ENCODE data around the gene FMNL3. TPM values are rescaled to one million over a fixed set of nuclear protein-coding genes. Genes with fewer than 3 reads are reported as not detected.

FMNL3 gene
- total RNA-seq, 4 donors from 2014 or later: 48.3 to 64.2 (median 58.9) TPM

DNA sequence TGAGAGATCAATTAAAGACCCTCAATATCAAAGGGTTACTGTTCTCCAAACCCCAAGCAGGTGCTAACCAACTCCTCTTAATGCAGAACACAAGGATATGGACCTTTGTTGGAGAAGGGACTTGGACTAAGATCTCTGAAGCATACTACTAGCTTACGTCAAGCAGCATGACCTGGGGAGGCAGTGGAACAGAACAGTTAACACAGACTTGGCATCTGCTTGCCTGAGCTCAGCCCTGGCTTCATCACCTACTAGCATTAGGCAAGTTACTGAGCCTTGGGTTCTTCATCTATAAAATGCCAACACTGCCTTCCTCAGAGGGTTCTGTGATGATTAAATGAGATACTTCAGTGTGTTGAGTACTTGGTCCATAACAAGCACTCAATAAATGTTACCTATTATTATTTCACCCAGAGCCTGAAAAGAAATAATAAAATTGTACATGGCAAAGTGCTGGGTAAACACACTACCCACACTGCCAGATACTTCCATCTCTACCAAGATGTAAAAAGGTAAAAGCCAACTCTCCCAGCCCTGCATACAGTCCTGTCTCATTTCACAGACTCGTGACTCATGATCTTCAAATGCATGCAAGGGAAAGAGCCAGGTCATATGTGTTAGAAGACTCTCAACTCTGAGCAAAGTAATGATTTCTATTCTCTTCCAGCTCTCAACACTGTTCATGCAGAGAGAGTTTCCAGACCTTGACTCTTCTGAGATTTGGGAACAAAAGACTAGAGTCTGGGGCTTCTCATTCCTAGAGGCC lies 39.7 kb downstream of the FMNL3 start:
- no peak for DNase-seq (ENCODE audit: low spot score in 2 of 2)
- WGBS, 2 donors: 87 to 91% methylated on average over 2 of the region's 2 CpGs
- Histone ChIP-seq H3K36me3 (no peaks in the 10 kb centered on the region), H3K27me3 (no peaks in the 10 kb centered on the region), H3K4me1 (peaks cover 0 to 88% (median 74%) of the 10 kb centered on the region in 4 donors), H3K4me3 (no peak overlapping the region), H3K27ac (peak overlapping the region in 2 of 4 donors; percentile 89 to 96), H3K9me3 (no peaks in the 10 kb centered on the region)
- TF ChIP-seq POLR2A (IDR thresholded peaks at IDR 0.05) (no peak), EP300 (IDR thresholded peaks at IDR 0.05) (no peak)
- TF ChIP-seq, protein P1, sequence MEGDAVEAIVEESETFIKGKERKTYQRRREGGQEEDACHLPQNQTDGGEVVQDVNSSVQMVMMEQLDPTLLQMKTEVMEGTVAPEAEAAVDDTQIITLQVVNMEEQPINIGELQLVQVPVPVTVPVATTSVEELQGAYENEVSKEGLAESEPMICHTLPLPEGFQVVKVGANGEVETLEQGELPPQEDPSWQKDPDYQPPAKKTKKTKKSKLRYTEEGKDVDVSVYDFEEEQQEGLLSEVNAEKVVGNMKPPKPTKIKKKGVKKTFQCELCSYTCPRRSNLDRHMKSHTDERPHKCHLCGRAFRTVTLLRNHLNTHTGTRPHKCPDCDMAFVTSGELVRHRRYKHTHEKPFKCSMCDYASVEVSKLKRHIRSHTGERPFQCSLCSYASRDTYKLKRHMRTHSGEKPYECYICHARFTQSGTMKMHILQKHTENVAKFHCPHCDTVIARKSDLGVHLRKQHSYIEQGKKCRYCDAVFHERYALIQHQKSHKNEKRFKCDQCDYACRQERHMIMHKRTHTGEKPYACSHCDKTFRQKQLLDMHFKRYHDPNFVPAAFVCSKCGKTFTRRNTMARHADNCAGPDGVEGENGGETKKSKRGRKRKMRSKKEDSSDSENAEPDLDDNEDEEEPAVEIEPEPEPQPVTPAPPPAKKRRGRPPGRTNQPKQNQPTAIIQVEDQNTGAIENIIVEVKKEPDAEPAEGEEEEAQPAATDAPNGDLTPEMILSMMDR (IDR thresholded peaks at IDR 0.05): no peak

DNA sequence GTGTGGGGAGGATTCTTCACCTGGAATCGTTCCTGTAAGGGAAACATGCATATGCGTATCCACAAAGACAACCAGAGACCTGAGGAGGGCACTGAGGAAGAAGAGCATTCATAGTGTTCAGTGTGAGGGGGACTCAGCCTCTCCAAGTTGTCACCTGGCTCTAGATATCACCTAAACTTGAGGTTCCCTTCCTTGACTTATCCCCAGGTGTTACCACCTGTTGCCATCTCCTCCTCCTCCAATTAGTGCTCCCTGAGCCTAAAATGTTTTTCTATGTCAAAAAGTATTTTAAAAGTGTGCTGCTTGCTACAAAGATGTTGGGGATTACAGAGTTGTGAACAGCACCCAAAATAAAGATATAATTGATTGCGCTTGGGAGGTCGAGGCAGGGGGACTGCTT lies 41.0 kb downstream of the FMNL3 start:
- TF ChIP-seq, protein P1 (IDR thresholded peaks at IDR 0.05): no peak
- no peak for TF ChIP-seq EP300 (IDR thresholded peaks at IDR 0.05)
- TF ChIP-seq POLR2A (IDR thresholded peaks at IDR 0.05): no peak
- 93% methylated on average over 4 of the region's 4 CpGs for WGBS, 2 donors
- H3K4me1 ChIP-seq: peaks cover 0 to 88% (median 72%) of the 10 kb centered on the region in 4 donors

DNA sequence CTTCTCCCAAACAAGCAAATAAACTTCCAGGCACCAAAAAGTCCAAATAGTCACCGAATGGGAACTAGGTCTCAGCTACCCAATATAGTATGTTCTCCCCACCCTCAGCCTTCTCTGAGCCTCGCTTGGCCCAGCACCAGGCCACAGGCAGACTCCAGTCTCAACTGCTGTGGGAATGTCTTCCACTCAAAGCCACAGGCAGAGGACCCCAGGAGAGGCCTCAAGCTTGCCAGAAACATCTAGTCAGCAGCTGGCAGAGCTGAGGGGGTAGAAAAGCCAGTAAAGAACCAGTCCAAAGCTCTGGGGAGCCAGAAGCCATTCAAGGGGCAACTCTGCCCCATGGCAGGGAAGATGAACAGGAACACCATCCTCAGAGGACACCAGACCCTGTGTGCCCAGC lies 41.8 kb downstream of the FMNL3 start:
- no peak for DNase-seq (ENCODE audit: low spot score in 2 of 2)
- Histone ChIP-seq H3K27ac (peak overlapping the region in 2 of 4 donors; percentile 89 to 96), H3K9me3 (no peaks in the 10 kb centered on the region), H3K4me3 (no peak overlapping the region), H3K36me3 (peaks cover 0 to 5% (median 0%) of the 10 kb centered on the region in 3 donors), H3K27me3 (no peaks in the 10 kb centered on the region), H3K4me1 (peaks cover 0 to 88% (median 68%) of the 10 kb centered on the region in 4 donors)
- no peak for TF ChIP-seq POLR2A (IDR thresholded peaks at IDR 0.05)
- TF ChIP-seq EP300 (IDR thresholded peaks at IDR 0.05): no peak
- TF ChIP-seq, protein P1 (IDR thresholded peaks at IDR 0.05): no peak
- 73 to 84% methylated on average over 2 of the region's 2 CpGs for WGBS, 2 donors

More for the DNA sequence above, 41.0 kb downstream of the FMNL3 start:
- DNase-seq (ENCODE audit: low spot score in 2 of 2): no peak
- H3K27me3 ChIP-seq: no peaks in the 10 kb centered on the region
- H3K36me3 ChIP-seq: no peaks in the 10 kb centered on the region
- no peak overlapping the region for H3K4me3 ChIP-seq
- H3K27ac ChIP-seq: peak overlapping the region in 2 of 4 donors; percentile 89 to 96
- H3K9me3 ChIP-seq: no peaks in the 10 kb centered on the region

DNA sequence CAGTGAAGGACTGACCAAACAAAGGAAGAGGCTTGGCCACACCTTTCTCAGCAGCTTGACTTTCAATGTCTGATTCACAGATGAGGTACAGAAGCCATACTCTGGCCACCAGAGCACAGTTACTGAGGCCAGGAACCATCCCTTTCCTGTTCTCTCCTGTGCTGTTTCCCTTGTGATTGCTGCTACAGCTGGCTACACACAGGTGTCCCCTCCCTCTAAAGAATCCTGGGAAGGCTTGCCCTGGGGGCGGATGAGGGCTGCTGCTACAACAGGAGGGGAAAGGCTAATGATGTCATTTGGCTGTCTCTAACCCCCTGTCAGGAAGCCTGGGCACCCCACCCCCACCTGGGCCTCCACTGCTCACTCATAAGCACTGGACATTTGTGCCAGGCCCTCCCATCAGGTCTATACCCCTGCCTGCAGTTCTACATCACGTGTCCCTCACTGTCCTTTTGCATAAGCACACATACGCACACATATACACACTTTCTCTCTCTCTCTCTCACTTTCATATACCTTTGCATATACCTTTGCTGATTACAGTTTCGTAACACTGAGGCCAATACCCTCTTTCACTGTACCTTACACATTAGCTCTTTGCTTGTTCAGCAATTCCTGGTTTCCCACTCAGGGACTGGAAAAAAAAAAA lies 42.5 kb downstream of the FMNL3 start:
- no peak for DNase-seq (ENCODE audit: low spot score in 2 of 2)
- WGBS, 2 donors: 84 to 85% methylated on average over 4 of the region's 4 CpGs
- peaks cover 0 to 87% (median 64%) of the 10 kb centered on the region in 4 donors for H3K4me1 ChIP-seq
- no peak for TF ChIP-seq POLR2A (IDR thresholded peaks at IDR 0.05)
- no peak for TF ChIP-seq EP300 (IDR thresholded peaks at IDR 0.05)
- TF ChIP-seq, protein P1 (IDR thresholded peaks at IDR 0.05): no peak
- peak overlapping the region in 3 of 4 donors; percentile 55 to 96 (median 89) for H3K27ac ChIP-seq
- H3K36me3 ChIP-seq: peaks cover 0 to 11% (median 0%) of the 10 kb centered on the region in 3 donors
- no peaks in the 10 kb centered on the region for H3K27me3 ChIP-seq
- no peaks in the 10 kb centered on the region for H3K9me3 ChIP-seq
- H3K4me3 ChIP-seq: no peak overlapping the region

DNA sequence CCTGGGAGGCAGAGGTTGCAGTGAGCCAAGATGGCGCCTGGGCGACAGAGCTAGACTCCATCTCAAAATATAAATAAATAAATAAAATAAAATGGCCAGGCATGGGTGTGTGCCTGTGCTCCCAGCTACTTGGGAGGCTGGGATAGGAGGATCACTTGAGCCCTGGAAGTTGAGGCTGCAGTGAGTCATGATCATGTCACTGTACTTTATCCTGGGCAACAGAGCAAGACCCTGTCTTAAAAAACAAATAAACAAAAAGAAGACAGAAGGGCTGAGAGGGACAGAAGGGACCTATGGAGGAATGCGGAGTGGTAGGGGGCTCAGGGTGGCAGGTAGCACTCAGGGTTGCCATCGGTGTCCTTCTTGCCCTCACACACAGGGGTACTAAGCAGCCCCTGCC lies 43.0 kb downstream of the FMNL3 start:
- H3K9me3 ChIP-seq: no peaks in the 10 kb centered on the region
- H3K27me3 ChIP-seq: no peaks in the 10 kb centered on the region
- DNase-seq (ENCODE audit: low spot score in 2 of 2): no peak
- WGBS, 2 donors: 93 to 98% methylated on average over 4 of the region's 4 CpGs
- H3K27ac ChIP-seq: peak overlapping the region in 3 of 4 donors; percentile 55 to 96 (median 89)
- peaks cover 0 to 90% (median 60%) of the 10 kb centered on the region in 4 donors for H3K4me1 ChIP-seq
- H3K36me3 ChIP-seq: peaks cover 0 to 17% (median 0%) of the 10 kb centered on the region in 3 donors
- H3K4me3 ChIP-seq: no peak overlapping the region
- TF ChIP-seq POLR2A (IDR thresholded peaks at IDR 0.05): no peak
- TF ChIP-seq EP300 (IDR thresholded peaks at IDR 0.05): no peak
- TF ChIP-seq, protein P1 (IDR thresholded peaks at IDR 0.05): no peak
